ENCODE data around the gene CDK17.

DNA sequence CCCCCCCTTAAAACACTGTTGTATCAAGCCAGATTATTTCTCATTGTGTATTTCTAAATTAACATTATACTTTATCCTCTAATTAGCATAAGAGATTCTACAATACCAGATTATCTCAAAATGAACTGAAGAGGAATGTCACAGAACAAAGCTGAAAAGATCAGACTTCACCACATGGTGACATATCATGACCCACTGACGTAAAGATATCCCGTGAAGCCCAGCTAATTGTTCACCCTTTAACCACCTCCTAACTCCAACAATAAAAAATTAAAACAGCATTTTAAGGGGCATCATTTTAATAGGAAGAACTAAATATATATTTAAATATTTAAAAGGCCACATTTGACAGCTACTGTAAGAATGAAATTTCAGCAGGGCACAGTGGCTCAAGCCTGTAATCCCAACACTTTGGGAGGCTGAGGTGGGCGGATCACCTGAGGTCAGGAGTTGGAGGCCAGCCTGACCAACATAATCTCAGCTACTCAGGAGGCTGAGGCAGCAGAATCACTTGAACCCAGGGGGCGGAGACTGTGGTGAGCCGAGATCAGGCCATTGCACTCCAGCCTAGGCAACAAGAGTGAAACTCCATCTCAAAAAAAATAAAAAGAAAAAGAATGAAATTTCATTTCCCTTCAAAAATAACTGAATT is 29.0 kb downstream of the CDK17 start:
- TF ChIP-seq CEBPB (IDR thresholded peaks at IDR 0.05) = no peak
- TF ChIP-seq TAF1 (IDR thresholded peaks at IDR 0.05; ENCODE audit: low read depth) = no peak
- TF ChIP-seq REST (IDR thresholded peaks at IDR 0.05; ENCODE audit: low read depth) = no peak
- TF ChIP-seq RAD21 (IDR thresholded peaks at IDR 0.05; ENCODE audit: low read depth) = no peak
- TF ChIP-seq NFIC (IDR thresholded peaks at IDR 0.05) = no peak
- no peak for TF ChIP-seq EP300 (IDR thresholded peaks at IDR 0.05; ENCODE audit: borderline replicate concordance)
- no peak for TF ChIP-seq TEAD4 (IDR thresholded peaks at IDR 0.05)
- no peak for TF ChIP-seq MAX (IDR thresholded peaks at IDR 0.05)
- TF ChIP-seq CREB1 (IDR thresholded peaks at IDR 0.05; ENCODE audit: low read depth) = no peak
- no peak for TF ChIP-seq EGR1 (IDR thresholded peaks at IDR 0.05)
- no peak for TF ChIP-seq ZBTB7A (IDR thresholded peaks at IDR 0.05; ENCODE audit: low read depth)
- no peak for TF ChIP-seq USF1 (IDR thresholded peaks at IDR 0.05)
